GM12865 (cell line): Measurements from ENCODE around the gene UBTF.

Experiments
- DNase-seq: peaks from one replicate; pipeline ENCODE4 v3.0.0; 2010; ENCODE audit warnings: low read depth
- H3K4me3 ChIP-seq: 2 replicates; pipeline ENCODE4 v1.5.1; 2011; ENCODE audit warnings: mild to moderate bottlenecking, low read depth, low read length, control low read depth
- CTCF ChIP-seq: IDR thresholded peaks from 2 replicates; pipeline ENCODE4 v1.5.1; 2011; ENCODE audit warnings: low read length, control low read depth, low read depth, inconsistent platforms; ENCODE audit not compliant: insufficient read depth; ENCODE audit errors: missing control alignments

UBTF gene

GRCh38 chr17:44197980-44198720 lies 21.3 kb downstream of the UBTF start:
- H3K4me3 ChIP-seq = peak overlapping the region; percentile 94
- peak; percentile 85 for DNase-seq
- peak; percentile 0 for TF ChIP-seq CTCF

- H3K4me3 ChIP-seq = no peak overlapping the region
- DNase-seq = no peak
- TF ChIP-seq CTCF = no peak
Observed at GRCh38 chr17:44197107-44197506, 22.4 kb downstream of the UBTF start.

- no peak for TF ChIP-seq CTCF
- no peak for DNase-seq
- no peak overlapping the region for H3K4me3 ChIP-seq
Observed at GRCh38 chr17:44193326-44194084, 26.0 kb downstream of the UBTF start.

GRCh38 chr17:44192750-44193149 lies 26.7 kb downstream of the UBTF start:
- TF ChIP-seq CTCF = no peak
- no peak overlapping the region for H3K4me3 ChIP-seq
- no peak for DNase-seq

GRCh38 chr17:44191941-44192496 lies 27.5 kb downstream of the UBTF start:
- no peak for DNase-seq
- TF ChIP-seq CTCF = no peak
- H3K4me3 ChIP-seq = no peak overlapping the region

GRCh38 chr17:44191369-44191768 lies 28.1 kb downstream of the UBTF start:
- TF ChIP-seq CTCF = no peak
- H3K4me3 ChIP-seq = no peak overlapping the region
- no peak for DNase-seq
